Pons (tissue), 1 donor: Measurements from ENCODE around the gene TACC2.
A peak's percentile ranks its signal among the peaks of the same experiment; 100 is the strongest.

Experiments
- DNase-seq: peaks from one replicate; pipeline ENCODE4 v3.0.0-alpha.2; 2016; ENCODE audit warnings: low spot score

The TACC2 gene

GRCh38 chr10:122121059-122121458 is 132.1 kb downstream of the TACC2 start:
- DNase-seq: no peak

GRCh38 chr10:122122493-122122892 is 133.5 kb downstream of the TACC2 start:
- DNase-seq: no peak

DNA sequence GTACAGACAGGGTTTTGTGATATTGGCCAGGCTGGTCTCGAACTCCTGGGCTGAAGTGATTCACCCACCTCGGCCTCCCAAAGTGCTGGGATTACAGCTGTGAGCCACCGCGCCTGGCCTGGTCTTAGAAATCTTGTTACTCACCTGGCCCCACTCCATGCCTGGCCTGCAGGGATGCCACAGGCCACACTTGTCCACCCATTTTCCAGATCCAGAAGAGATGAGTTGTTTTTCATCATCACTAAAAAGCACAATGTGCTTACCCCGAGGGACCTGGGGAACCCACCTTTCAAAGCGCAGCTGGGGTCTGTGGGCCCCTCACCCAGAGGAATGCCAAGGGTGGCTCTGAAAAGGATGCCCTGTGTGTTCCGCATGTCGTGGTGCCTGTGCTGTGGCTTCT is 134.2 kb downstream of the TACC2 start:
- no peak for DNase-seq

DNA sequence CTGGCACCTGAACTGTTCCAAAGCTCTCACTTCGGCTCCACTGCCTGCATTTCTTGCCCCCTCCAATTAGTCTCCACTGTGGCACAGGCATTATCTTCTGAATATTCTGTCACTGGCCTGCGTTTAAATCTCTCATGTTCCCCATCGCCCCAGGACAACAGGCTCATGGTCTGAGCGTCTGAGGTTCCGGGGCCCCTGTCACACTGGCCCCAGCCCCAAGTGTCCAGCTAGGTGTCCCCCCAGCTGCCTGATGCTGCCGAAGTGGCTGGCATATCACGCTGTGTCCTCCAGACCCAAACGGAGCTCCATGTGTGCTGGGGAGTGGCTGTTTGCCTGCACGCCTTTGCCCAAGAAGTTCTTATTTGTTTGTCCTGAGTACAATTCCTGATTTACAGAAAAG is 135.4 kb downstream of the TACC2 start:
- DNase-seq: no peak

GRCh38 chr10:122124808-122125207 is 135.8 kb downstream of the TACC2 start:
- no peak for DNase-seq

- no peak for DNase-seq
Measured at GRCh38 chr10:122126763-122127659, 138.0 kb downstream of the TACC2 start.

DNA sequence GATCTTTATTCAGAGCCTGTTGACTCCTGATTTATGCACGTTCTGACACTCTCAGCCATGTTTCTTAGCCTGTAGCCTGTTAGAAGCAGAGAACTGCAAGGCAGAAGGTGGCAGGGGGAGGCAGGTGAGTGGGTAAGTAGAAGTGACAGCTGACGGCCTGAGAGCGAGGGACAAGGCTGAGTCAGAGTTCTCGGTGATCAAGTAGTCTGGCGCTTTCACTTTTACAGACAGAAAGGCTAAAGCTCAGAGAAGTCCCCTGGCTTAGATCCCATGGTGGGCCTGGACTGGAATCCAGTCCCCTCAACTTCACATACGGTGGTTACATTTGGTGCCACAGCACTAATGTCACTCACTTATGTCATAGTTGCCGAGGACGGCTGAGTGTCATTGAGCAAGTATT is 139.0 kb downstream of the TACC2 start:
- no peak for DNase-seq

DNA sequence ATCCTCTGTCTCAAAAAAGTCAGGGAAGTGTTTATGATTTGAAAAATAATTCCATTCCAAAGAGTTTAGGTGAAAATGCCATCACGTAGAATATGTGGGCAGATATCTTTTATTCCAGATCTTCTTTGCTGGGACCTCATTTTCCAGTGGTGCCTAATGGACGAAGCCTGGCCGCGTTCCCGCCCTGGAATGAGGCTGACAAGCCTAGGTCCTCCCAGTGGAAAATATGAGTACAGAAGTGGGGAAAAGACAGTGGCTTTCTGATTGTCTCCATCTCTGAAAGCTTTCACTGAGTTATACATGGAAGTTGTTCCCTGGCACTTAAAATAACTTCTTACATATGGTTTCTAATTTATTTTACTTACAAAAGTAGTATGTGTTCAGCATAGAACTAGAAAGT is 139.4 kb downstream of the TACC2 start:
- DNase-seq: no peak

DNA sequence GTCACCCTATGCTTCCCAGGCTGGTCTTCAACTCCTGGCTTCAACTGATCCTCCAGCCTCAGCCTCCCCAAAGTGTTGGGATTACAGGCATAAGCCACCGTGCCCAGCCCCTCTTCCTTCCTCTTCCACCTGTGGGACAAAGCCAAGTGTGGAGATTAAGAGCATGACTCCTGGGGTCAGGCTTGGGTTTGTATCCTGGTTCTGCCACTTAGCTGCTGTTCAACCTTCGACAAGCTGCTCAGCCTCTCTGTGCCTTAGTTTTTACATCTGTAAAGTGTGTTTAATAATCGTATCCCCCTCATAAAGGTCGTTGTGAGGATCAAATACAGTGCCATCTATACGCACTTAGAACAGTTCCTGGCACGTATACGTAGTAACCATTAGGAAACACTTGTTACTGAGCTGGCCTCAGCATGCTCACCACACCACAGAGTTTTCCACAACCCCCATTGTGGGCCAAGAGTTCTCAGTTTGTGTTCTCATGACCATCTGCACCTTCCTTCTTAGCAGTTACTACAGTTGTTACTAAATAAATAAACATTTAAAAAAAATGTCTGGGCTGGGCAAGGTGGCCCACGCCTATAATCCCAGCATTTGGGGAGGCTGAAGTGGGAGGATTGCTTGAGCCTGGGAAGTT is 141.6 kb downstream of the TACC2 start:
- no peak for DNase-seq

- no peak for DNase-seq
Measured at GRCh38 chr10:122132331-122132755, 143.4 kb downstream of the TACC2 start.

DNA sequence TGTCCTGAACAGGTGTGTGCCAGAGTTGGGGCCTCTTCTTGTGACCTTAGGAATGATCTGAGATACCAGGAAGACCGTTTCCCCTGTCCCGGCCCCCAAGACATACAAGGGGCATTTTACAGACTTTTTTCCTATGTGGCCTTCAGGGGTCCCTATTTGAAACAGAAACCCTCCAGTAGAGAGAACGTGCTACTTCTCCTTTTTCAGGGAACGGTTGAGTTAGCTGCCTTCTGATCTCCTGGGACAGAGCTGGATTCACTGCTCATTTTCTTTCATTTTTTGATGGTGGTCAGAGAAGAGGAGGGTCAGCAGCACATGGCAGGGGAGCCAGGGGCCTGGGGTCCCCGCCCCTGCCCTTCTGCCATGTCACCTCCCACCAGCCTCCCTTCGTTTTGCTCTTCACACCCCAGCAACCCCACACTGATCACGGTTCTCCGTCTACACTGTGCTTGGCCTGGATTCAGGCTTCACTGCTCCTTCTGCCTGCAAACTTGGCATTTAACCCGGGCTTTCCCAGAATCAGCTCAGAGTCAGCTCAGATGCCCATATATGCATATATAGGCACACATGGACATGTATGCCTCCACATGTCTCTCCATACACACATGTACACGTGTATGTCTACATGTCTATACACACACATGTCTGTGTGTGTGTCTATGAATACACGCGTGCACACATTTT is 144.1 kb downstream of the TACC2 start:
- no peak for DNase-seq

DNA sequence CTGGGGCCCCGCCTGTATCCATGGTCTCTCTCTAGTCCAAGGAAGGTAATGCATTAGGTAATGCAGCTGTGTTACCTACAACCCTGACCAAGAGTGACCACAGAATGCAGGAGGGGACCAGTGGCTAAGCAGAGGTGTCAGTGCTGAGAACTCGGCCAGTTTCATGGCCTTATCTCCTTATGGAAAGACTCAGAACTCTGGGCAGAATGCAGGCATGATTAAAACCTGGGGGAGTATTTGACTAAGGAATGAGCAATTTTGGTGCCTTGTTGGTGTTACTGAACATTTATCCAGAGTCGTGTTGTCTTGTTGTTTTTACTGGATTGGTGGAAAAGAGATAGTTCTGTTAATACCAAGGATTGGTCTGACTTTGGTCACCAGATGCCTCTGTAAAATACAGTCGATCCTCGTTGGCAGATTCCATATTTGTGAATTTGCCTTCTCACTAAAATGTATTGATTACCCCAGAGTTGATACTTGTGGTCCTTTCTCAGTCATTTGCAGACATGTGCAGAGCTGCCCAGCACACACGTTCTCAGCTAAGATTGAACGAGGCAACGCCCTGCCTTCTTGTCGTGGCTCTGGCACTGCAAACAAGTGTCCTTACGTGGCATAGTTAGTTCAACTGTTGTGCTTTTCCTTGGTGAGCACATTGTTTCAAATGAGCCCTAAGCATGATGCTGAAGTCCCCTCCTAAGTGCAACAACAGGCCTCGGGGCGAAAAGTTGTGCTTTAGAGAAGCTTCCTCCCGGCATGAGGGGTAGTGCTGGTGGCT is 146.5 kb downstream of the TACC2 start:
- DNase-seq: no peak

DNA sequence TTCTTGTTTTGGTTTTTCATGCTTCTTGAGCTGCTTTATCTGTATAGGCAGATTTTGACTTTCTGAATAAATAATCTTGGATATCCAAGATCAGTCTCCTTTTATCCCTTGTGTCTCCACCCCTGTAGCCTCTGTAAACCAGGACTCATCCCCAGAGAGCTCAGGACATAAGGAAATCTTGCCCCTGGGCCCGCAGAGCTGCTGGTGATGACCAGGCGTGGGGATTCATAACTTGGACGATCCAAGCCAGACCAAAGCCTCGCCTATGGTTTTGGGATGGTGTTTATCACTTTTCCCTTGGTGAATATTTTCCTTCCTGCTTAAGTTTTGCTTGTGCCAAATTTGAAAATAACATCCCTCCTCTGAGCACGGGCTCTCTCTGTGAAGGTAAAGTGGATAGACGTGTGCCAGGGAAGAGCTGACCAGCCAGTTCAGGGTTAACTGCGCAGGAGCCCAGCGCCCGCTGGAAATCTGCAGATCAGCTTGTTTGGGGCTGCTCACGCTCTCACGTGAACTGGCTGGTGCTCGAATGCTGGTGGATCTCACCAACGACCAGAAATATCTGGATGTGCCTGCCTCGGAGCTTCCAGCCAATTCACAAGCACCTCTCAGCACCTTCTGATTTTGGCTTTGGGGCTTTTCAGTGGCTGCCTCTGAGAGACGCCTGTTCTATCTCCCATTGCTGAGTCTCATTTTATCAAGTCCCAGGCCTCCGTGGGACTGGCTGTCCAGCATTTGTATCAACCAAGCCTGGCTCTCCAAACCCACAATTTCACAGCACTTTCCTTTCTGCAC is 150.1 kb downstream of the TACC2 start:
- DNase-seq: no peak

DNA sequence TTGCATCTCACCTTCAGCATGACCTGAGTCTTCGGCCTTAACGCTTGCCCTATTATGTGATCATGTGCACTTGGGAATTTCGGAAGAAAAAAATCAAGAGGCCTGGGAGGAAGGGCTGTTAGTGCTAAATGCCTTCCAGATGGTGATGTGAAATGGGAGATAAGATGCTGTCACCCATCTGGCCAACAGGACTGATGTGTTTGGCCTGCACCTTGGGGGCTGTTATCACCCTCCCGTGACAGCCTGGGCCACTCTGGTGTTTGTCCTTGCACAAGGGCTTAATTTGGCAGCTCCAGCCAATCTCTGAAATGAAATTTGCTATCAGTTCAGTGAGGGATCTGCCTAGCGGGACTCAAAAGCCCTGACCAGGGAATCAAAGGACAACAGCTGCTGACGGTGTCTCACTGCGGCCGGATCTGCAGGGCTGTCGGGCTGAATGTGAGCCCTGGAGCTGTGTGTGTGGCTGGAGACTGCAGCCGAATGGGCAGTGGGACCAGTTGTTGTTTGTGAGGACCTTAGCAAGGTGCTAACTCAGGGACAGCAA is 150.7 kb downstream of the TACC2 start:
- no peak for DNase-seq

DNA sequence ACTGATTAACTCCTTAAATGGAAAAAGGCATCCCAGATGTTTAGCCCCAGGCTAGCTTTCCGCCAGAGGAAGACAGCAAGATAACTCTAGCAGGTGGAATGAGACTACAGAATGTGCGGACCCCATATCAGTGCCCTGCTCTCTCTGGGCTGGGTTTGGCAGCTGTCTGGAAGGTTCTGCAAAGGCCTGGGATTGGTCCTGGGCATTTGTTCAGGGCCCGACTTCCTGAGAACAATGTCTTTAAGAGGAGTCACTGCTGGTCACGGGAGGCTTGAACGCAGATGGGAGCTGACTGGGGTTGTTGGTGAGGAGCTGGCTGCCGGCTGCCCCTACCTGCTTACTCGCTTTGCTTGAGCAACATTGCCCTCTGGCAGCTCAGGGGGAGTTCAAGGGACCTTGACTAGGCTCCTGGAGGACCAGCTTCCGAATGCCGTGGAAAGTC is 151.5 kb downstream of the TACC2 start:
- no peak for DNase-seq

GRCh38 chr10:122140941-122141623 is 152.1 kb downstream of the TACC2 start:
- DNase-seq: no peak

- DNase-seq: no peak
Measured at GRCh38 chr10:122141821-122142640, 153.1 kb downstream of the TACC2 start.

DNA sequence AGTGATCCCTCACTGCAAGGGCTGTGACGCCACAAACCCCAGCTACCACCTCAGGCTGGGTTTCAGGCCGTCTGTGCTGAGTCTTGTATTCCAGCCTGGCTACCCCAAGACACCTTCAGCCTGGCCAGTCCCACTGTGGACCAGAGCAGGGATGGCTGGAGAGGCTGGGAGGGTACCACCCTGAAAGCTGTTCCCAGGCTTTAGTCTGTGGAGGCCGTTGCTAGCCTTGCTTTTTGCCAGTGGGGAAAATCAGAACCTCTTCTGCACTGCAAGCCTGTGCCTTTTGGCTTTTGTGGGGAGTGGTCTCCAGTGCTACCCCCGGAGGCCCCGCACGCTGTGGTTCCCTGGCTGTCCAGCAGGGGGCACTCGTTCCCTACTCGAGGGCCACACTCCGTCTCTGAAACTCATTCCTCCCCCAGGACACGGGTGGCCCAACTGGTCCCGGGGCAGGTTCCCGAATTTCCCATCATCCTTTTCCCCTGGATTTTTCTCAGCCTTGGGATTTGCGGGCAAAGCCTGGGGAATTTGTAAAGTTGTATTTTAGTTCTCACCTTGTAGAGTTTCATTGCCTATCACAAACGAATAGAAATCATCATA is 153.8 kb downstream of the TACC2 start:
- DNase-seq: peak; percentile 56

DNA sequence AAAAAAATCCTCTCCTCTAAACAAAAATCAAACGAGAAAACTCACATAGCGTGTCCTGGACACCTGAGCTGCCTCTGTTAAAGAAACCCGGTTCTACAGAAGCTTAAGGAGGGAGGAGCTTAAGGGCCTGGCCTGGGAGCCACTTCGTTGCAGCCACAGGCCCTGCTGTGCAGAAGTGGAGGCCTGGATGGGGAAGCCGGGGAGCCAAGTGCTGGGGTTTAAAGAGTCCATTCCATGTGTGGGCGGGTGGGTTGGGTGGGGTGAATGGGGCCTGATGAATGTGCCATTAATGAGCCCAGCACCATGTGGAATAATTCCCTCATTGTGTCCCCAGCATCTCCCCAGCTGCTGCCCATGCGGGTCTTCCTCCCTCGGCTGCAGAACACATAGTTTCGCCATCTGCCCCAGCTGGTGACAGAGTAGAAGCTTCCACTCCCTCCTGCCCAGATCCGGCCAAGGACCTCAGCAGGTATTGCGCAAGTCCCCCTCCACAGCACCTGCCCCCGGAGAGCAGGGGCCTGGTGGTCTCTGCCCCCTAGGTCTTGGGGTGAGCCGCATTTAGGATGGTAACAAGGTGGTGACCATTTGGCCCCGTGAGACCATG is 154.4 kb downstream of the TACC2 start:
- peak; percentile 82 for DNase-seq
